B cell (primary cell): Measurements from ENCODE around the gene CAB39L. TPM values are rescaled to one million over a fixed set of nuclear protein-coding genes. Genes with fewer than 3 reads are reported as not detected.

Source experiments
- ATAC-seq: fragments of 200-7000 bp; cut with Tn5 transposase; one replicate; pipeline ENCODE4 v1.10.0; 2021; ENCODE audit warnings: low read depth, mild to moderate bottlenecking, moderate number of reproducible peaks, moderate library complexity
- CTCF ChIA-PET: fragments of 350-600 bp; sonication (Branson Sonifier 250); formaldehyde crosslinking; loops from one replicate; lab custom pipeline; 2021; ENCODE audit warnings: antibody characterized with exemption, inconsistent platforms; lab: Charles Lee
- POLR2A ChIA-PET: fragments of 350-600 bp; sonication (Branson Sonifier 250); formaldehyde crosslinking; loops from one replicate; lab custom pipeline; 2021; ENCODE audit warnings: antibody characterized with exemption; lab: Charles Lee
- DNase-seq: peaks from one replicate; pipeline ENCODE4 v3.0.0; 2013
- H2AFZ ChIP-seq: 2 replicates; pipeline ENCODE4 v1.6.1; 2012; ENCODE audit warnings: mild to moderate bottlenecking, low read depth, low read length; ENCODE audit not compliant: insufficient read depth, poor library complexity, severe bottlenecking
- H3K27ac ChIP-seq, 2 donors: 1 replicate in 1 of 2; 2 replicates in 1 of 2; pipeline ENCODE4 v1.5.1; 2012 to 2013; ENCODE audit warnings: low read length in 2 of 2, mild to moderate bottlenecking in 2 of 2, moderate library complexity in 1 of 2
- H3K27me3 ChIP-seq, 4 experiments: fragments of 200-600 bp in 1 of 4; sonication (generic) in 1 of 4; replicated peaks in 1 of 4; 1 replicate in 2 of 4; 2 replicates in 2 of 4; pipeline versions ENCODE4 v1.6.1 to v1.7.0; 2013 to 2016; ENCODE audit warnings: low read length in 3 of 4, mild to moderate bottlenecking in 2 of 4, mixed read lengths in 1 of 4, moderate library complexity in 1 of 4; ENCODE audit not compliant: insufficient read depth in 4 of 4, control insufficient read depth in 3 of 4; ENCODE audit errors: control extremely low read depth in 1 of 4
- H3K36me3 ChIP-seq, 2 experiments: replicated peaks in 1 of 2; 1 replicate in 1 of 2; 2 replicates in 1 of 2; pipeline versions ENCODE4 v1.6.1 to v1.7.1; 2013; ENCODE audit warnings: low read length in 1 of 2; ENCODE audit not compliant: insufficient read depth in 2 of 2, control insufficient read depth in 1 of 2; ENCODE audit errors: control extremely low read depth in 1 of 2, extremely low read depth in 1 of 2
- H3K4me1 ChIP-seq, 2 donors: fragments of 200-600 bp in 1 of 2; sonication (generic) in 1 of 2; 1 replicate in 1 of 2; 2 replicates in 1 of 2; pipeline versions ENCODE4 v1.5.1 to v1.6.1; 2013 to 2017; ENCODE audit warnings: low read length in 2 of 2; ENCODE audit not compliant: control insufficient read depth in 2 of 2, insufficient read depth in 2 of 2
- H3K4me2 ChIP-seq: replicated peaks from 2 replicates; pipeline ENCODE3; 2012; ENCODE audit warnings: mild to moderate bottlenecking, low read depth, low read length; ENCODE audit not compliant: poor library complexity, severe bottlenecking
- H3K4me3 ChIP-seq, 5 experiments: fragments of 200-600 bp in 1 of 5; sonication (generic) in 1 of 5; 1 replicate in 3 of 5; 2 replicates in 2 of 5; pipeline versions ENCODE4 v1.5.1 to v1.7.0; 2011 to 2016; ENCODE audit warnings: low read length in 4 of 5, mild to moderate bottlenecking in 4 of 5, low read depth in 2 of 5, control low read depth in 1 of 5, moderate library complexity in 1 of 5; ENCODE audit not compliant: insufficient read depth in 1 of 5; ENCODE audit errors: control extremely low read depth in 1 of 5, extremely low read depth in 1 of 5
- H3K79me2 ChIP-seq: fragments of 200-600 bp; sonication (generic); one replicate; pipeline ENCODE4 v1.6.0; 2016; ENCODE audit warnings: low read length; ENCODE audit not compliant: control insufficient read depth, insufficient read depth
- H3K9ac ChIP-seq: fragments of 200-600 bp; sonication (generic); 2 replicates; pipeline ENCODE4 v1.6.1; 2017; ENCODE audit warnings: mild to moderate bottlenecking, low read length, moderate library complexity
- H3K9me3 ChIP-seq, 3 donors: one replicate each; pipeline versions ENCODE4 v1.6.1 to v1.7.1; 2013; ENCODE audit warnings: low read length in 2 of 3; ENCODE audit not compliant: control insufficient read depth in 2 of 3, insufficient read depth in 1 of 3; ENCODE audit errors: control extremely low read depth in 1 of 3
- H4K20me1 ChIP-seq: 2 replicates; pipeline ENCODE4 v1.6.0; 2012; ENCODE audit warnings: mild to moderate bottlenecking, low read length; ENCODE audit not compliant: insufficient read depth, control insufficient read depth, poor library complexity, severe bottlenecking
- H3K27ac Mint-ChIP-seq: one replicate; pipeline ENCODE4 v1.8.0; 2021; ENCODE audit warnings: mixed read lengths
- H3K27me3 Mint-ChIP-seq: one replicate; pipeline ENCODE4 v1.8.0; 2021; ENCODE audit warnings: mixed read lengths
- H3K4me1 Mint-ChIP-seq: one replicate; pipeline ENCODE4 v1.8.0; 2021; ENCODE audit warnings: mixed read lengths
- H3K4me3 Mint-ChIP-seq: one replicate; pipeline ENCODE4 v1.8.0; 2021; ENCODE audit warnings: mixed read lengths
- H3K9me3 Mint-ChIP-seq: one replicate; pipeline ENCODE4 v1.8.0; 2022; ENCODE audit warnings: mixed read lengths; ENCODE audit not compliant: insufficient read depth
- EZH2 ChIP-seq: IDR thresholded peaks from 2 replicates; pipeline ENCODE4 v1.6.1; 2012; ENCODE audit warnings: borderline replicate concordance, low read depth, mild to moderate bottlenecking, moderate library complexity, low read length; ENCODE audit not compliant: insufficient read depth, poor library complexity, severe bottlenecking
- WGBS: methylation state at CpG from one replicate; pipeline ENCODE4 v1.1.5; 2013; ENCODE audit warnings: missing lambda C conversion rate; ENCODE audit not compliant: insufficient coverage; 5-methylcytosine and 5-hydroxymethylcytosine counted together
- intact Hi-C: fragments of 100-400 bp; cut with micrococcal nuclease; formaldehyde crosslinking; loops from one replicate; pipeline ENCODE4 v1.10.0; 2022
- polyA plus RNA-seq: library from polyadenylated mRNA; depleted of rRNA; stranded (reverse); fragments of >200 nt; gene quantifications from 2 replicates; pipeline ENCODE4 v1.2.3, GENCODE V29; 2012
- total RNA-seq, 2 donors: library from RNA; stranded (reverse); fragments of 120-200 nt in 1 of 2; gene quantifications; 1 replicate in 1 of 2; 2 replicates in 1 of 2; pipeline versions ENCODE4 v1.2.3 to v1.2.4, GENCODE V29; 2013 to 2022
- TF ChIP-seq, protein P1 (sequence below): fragments of 200-600 bp; IDR thresholded peaks from one replicate; pipeline ENCODE4 v1.8.0; 2022; ENCODE audit warnings: antibody characterized with exemption, mild to moderate bottlenecking

The CAB39L gene
- total and polyA plus RNA-seq, 2 donors (not counting 1 experiment from before 2014, with no cell fraction given), result 1.5 to 9.6 TPM

- Mint-ChIP-seq H3K4me1 (peaks cover 9% of the 10 kb centered on the region), H3K9me3 (no peaks in the 10 kb centered on the region), H3K27me3 (no peaks in the 10 kb centered on the region), H3K27ac (no peak overlapping the region), H3K4me3 (no peak overlapping the region)
- TF ChIP-seq, protein P1, sequence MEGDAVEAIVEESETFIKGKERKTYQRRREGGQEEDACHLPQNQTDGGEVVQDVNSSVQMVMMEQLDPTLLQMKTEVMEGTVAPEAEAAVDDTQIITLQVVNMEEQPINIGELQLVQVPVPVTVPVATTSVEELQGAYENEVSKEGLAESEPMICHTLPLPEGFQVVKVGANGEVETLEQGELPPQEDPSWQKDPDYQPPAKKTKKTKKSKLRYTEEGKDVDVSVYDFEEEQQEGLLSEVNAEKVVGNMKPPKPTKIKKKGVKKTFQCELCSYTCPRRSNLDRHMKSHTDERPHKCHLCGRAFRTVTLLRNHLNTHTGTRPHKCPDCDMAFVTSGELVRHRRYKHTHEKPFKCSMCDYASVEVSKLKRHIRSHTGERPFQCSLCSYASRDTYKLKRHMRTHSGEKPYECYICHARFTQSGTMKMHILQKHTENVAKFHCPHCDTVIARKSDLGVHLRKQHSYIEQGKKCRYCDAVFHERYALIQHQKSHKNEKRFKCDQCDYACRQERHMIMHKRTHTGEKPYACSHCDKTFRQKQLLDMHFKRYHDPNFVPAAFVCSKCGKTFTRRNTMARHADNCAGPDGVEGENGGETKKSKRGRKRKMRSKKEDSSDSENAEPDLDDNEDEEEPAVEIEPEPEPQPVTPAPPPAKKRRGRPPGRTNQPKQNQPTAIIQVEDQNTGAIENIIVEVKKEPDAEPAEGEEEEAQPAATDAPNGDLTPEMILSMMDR, result no peak
- TF ChIP-seq EZH2, result no peak
- Histone ChIP-seq H3K4me1 (peaks cover 0 to 5% of the 10 kb centered on the region in 2 donors), H2AFZ (no peak overlapping the region), H3K4me2 (no peak overlapping the region), H3K9ac (no peak overlapping the region), H3K27ac (no peak overlapping the region), H3K79me2 (no peaks in the 10 kb centered on the region), H3K36me3 (no peaks in the 10 kb centered on the region), H3K27me3 (no peaks in the 10 kb centered on the region), H3K4me3 (no peak overlapping the region), H3K9me3 (no peaks in the 10 kb centered on the region), H4K20me1 (no peaks in the 10 kb centered on the region)
- ATAC-seq, result no peak
- DNase-seq, result no peak
- intact Hi-C loops, result loop anchor here (10.0 kb wide), 1 partner anchor 95 kb away; no protein-coding TSS in a partner anchor
- WGBS, result 84% methylated on average over 2 of the region's 3 CpGs
- POLR2A ChIA-PET, result no interaction called here
- CTCF ChIA-PET, result interaction anchor here (1.4 kb wide), 1 partner anchor 299 kb away, joined by 3 read pairs; no protein-coding TSS in a partner anchor
These were observed 133.6 kb downstream of the CAB39L start for GRCh38 chr13:49310251-49310650.

DNA sequence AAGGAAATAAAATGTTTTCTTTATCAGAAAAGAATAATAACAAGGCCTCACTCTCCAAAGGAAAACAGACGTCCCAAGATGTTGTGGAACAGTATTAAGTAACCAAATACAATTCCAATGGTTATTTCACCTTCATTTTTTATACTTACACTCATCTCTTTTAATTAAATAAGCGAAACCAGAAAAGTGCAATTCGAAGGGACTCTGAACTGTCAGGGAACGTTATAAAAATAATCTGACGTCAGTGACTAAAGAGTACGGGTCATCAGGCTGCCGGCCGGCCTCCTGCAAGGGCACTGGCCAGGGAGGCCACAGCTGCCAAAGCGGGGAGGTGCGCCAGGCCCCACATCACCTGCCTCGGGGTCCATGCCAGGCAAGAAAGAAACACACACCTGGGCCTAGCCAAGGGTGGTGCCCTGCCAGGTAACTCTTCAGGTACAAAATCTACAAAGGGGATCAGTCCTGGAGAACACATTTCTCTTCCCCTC, 134.9 kb downstream of the CAB39L start:
- Mint-ChIP-seq H3K9me3 (no peaks in the 10 kb centered on the region), H3K27me3 (no peaks in the 10 kb centered on the region), H3K4me1 (peaks cover 12% of the 10 kb centered on the region), H3K27ac (no peak overlapping the region), H3K4me3 (no peak overlapping the region)
- Histone ChIP-seq H3K4me3 (no peak overlapping the region), H3K27ac (no peak overlapping the region), H3K27me3 (no peaks in the 10 kb centered on the region), H3K4me2 (no peak overlapping the region), H3K9me3 (no peaks in the 10 kb centered on the region), H3K36me3 (no peaks in the 10 kb centered on the region), H3K79me2 (no peaks in the 10 kb centered on the region), H3K4me1 (peaks cover 0 to 5% of the 10 kb centered on the region in 2 donors), H2AFZ (no peak overlapping the region), H4K20me1 (no peaks in the 10 kb centered on the region), H3K9ac (no peak overlapping the region)
- no peak for TF ChIP-seq EZH2
- TF ChIP-seq, protein P1, result no peak
- intact Hi-C loops, result no loop called here
- ATAC-seq (no peak), DNase-seq (no peak)
- ChIA-PET POLR2A (no interaction called here), CTCF (no interaction called here)
- 96% methylated on average over 10 of the region's 11 CpGs for WGBS
